ENCODE data around the gene DPEP2NB.

Gene DPEP2NB

DNA sequence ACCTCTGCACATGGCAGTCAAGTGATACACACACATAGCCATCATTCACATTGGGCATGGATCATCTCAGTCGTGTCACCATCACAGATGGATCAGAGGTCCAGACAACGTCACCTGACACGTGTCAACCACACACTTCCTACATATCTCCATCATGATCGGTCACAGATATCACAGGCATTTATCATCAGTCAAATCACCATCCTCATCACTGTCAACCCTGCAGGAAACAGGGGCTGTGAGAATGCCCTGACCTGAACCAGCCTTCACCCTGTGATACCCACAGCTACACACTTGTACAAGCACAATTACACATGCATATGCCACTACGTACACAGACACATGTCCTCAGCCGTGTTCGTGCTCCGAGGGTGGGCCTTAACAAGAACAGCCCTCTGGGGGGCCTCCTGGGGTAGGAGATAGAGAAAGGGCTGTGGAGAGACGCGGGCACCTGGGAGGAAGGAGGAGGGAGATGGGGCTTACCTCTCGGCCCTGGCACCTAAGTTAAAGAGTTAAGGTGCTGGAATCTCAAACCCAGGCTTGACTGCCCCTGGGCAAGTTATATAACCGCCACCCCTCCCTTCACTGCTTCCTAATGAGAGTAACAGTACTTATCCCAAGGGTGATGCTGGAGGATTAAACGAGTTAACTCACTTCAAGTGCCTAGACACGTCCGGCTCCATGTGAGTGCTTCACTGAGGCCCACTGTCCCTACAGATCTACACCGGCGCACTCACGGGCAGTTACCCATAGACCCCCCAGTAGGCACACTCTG lies 48.3 kb downstream of the DPEP2NB start:
- peak overlapping the region; percentile 51 for H3K4me3 ChIP-seq (ENCODE audit: control insufficient read depth, low read depth, low read length)
- TF ChIP-seq, protein P1, sequence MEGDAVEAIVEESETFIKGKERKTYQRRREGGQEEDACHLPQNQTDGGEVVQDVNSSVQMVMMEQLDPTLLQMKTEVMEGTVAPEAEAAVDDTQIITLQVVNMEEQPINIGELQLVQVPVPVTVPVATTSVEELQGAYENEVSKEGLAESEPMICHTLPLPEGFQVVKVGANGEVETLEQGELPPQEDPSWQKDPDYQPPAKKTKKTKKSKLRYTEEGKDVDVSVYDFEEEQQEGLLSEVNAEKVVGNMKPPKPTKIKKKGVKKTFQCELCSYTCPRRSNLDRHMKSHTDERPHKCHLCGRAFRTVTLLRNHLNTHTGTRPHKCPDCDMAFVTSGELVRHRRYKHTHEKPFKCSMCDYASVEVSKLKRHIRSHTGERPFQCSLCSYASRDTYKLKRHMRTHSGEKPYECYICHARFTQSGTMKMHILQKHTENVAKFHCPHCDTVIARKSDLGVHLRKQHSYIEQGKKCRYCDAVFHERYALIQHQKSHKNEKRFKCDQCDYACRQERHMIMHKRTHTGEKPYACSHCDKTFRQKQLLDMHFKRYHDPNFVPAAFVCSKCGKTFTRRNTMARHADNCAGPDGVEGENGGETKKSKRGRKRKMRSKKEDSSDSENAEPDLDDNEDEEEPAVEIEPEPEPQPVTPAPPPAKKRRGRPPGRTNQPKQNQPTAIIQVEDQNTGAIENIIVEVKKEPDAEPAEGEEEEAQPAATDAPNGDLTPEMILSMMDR (IDR thresholded peaks at IDR 0.05; ENCODE audit: control insufficient read depth, insufficient read depth, low read depth, low read length, missing control alignments): no peak
- no peak for DNase-seq (ENCODE audit: low read depth)

DNA sequence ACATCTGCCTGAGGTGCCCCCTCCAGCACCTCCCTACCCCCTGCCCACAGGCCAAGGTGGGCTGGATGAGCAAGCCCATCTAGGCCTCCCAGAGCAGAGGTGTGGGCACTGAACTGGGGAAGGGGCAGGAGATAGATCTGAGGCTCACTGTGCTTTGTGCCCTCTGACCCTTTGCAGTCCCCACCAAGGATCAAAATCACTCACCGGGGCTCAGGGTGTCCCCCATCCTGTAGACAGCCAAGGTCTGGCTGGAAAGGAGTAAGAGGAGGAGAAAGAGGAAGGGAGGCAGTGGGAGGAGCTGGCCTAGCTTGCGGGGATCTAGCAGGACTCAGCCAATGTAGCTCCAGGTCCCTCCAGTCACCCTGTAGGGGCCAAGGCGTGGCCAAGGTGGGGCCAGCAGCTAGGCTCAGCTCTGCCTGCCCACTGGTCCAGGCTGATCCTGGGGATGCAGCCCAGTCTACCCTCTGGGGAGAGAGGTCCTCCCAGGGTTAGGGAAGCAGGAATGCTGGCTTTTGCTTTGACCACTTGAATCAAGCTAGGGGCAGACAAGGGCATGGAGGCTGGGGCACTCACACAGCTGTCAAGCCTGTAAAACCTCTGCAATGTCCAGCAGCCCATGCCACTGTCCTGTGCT lies 49.0 kb downstream of the DPEP2NB start:
- H3K4me3 ChIP-seq (ENCODE audit: control insufficient read depth, low read depth, low read length): peak overlapping the region; percentile 51
- TF ChIP-seq, protein P1 (IDR thresholded peaks at IDR 0.05; ENCODE audit: control insufficient read depth, insufficient read depth, low read depth, low read length, missing control alignments): no peak
- DNase-seq (ENCODE audit: low read depth): no peak

DNA sequence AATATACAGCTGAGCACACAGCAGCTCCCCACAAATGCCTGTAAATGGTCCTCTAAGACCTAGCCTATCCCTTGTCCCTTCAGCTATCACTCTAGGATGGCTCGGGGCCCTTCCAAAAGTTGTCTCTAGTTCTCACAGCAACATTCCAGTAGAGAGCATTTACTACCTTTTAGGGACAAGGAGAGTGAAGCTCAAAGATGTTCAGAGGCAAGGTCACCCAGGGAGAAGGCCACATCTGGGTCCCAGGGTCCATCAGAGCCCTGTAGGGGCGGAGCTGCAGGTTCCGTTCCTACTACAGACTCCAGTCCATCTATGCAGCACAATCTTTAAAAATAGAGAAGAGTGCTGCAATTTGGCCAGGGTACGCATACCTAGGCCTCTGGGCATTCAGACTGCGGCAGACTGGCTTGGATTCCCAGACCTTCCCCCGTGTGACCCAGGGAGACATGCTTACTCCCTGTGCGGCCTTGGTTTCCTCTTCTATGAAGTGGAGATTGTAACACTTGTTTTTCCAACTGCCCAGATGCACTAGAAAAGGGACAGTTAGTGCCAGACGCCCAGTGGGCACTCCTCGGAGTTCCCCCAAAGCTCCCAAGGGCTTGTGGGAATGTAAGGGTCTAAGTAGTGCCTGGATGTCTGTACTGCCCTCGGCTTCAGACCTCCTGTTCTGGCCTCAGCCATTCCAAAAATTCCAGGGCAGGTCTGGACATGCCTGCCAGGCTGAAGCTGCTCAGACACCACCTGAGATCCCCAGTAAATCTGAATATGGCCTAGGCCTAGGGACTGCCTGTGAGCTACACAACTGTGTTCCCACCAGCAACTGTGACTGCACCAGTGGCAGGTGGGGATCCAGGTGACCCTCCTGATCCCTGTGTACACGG lies 49.8 kb downstream of the DPEP2NB start:
- DNase-seq (ENCODE audit: low read depth): no peak
- TF ChIP-seq, protein P1 (IDR thresholded peaks at IDR 0.05; ENCODE audit: control insufficient read depth, insufficient read depth, low read depth, low read length, missing control alignments): no peak
- peak overlapping the region; percentile 51 for H3K4me3 ChIP-seq (ENCODE audit: control insufficient read depth, low read depth, low read length)

DNA sequence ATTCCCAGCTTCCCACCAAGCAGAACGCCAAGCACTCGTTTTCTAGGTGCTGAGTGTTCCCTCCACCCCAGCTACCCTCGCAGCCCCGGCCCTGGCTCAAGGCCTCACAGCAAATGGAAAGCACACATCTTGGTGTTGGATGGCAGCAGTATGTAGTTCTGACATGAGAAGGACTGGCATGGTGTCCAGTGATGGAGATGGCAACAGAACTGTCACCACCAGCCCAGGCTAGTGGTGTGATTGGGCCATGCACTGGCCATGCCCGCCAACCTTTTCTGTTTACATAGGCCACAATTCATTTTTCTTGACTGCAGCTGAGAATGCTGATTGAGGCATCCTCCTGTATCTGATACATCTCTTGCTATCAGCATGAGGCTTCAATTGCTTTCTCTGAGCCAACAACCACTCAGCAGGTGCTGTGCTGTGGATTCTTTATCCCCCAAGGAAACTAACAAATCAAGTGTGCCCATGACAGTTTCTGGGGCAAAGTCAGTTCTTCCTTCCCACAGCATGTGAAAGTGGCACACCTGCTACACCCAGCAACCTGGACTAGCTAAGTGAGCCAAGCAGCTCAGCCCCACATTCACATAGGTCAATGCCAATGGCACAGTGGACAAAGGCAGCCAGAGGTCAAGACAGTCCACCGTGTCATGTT lies 51.1 kb downstream of the DPEP2NB start:
- no peak overlapping the region for H3K4me3 ChIP-seq (ENCODE audit: control insufficient read depth, low read depth, low read length)
- TF ChIP-seq, protein P1 (IDR thresholded peaks at IDR 0.05; ENCODE audit: control insufficient read depth, insufficient read depth, low read depth, low read length, missing control alignments): no peak
- DNase-seq (ENCODE audit: low read depth): no peak

DNA sequence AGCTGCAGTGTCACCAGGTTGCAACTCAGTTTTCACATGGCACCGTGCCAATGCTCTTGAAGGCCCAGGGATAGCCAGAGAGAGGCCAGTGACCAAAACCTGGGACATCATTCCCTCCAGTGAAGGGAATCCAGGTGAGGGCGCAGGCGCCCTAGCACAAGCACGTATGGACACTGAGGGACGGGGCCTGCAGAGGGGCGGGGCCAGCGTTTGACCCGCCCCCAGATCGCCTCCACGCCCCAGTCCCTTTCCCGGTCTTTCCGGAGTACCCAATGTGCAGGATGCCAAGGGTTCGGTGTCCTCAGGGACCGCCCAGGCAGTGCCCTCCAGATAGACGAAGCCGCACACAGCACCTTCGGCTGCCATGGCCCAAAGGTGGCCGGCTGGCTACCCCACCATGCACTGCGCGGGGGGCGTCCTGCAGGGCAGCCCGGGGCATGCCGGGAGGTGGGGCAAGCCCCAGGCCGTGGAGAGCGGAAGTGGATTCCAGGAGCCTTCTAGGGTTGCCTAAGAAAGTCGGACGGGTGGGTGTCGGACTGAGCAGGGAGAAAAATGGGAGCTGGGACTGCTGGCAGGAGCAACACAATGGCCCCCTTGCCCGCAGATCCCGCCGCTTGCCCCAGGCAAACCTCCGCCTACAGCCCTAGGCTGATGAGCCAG lies 51.9 kb downstream of the DPEP2NB start:
- TF ChIP-seq, protein P1 (IDR thresholded peaks at IDR 0.05; ENCODE audit: control insufficient read depth, insufficient read depth, low read depth, low read length, missing control alignments): no peak
- DNase-seq (ENCODE audit: low read depth): no peak
- no peak overlapping the region for H3K4me3 ChIP-seq (ENCODE audit: control insufficient read depth, low read depth, low read length)
